ENCODE measurements around the gene BMP2.

DNA sequence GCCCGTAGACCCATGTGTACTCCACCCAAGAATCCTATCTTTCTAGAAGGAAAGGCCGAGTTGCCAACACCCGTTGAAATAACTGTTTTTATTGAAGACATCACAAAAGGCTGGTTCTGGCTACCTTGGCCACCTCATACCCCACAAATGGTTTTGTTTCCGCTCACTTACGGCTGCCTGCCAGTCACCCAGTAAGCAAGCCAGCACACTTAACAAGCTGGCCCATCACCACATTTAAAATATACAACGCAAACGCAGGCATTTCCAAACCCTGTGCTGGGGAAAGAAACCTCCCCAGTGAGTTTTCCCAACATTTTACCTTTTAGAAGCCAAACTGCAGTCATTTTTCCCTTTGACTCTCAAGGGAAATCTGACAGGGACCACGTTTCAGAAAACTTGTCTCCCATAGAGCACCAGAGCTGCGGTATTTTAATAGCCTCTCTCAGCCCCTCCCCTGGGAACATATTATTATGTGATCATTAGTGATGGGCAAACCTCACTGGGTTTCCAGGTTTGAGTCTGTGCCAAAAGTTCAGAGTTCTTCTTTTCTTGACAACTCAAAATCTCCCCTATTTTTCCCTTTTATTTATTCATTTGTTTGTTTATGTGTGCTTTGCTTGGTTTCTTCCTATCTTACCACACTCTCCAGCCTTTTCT lies 36.7 kb upstream of the BMP2 start:
- TF ChIP-seq, protein P1, sequence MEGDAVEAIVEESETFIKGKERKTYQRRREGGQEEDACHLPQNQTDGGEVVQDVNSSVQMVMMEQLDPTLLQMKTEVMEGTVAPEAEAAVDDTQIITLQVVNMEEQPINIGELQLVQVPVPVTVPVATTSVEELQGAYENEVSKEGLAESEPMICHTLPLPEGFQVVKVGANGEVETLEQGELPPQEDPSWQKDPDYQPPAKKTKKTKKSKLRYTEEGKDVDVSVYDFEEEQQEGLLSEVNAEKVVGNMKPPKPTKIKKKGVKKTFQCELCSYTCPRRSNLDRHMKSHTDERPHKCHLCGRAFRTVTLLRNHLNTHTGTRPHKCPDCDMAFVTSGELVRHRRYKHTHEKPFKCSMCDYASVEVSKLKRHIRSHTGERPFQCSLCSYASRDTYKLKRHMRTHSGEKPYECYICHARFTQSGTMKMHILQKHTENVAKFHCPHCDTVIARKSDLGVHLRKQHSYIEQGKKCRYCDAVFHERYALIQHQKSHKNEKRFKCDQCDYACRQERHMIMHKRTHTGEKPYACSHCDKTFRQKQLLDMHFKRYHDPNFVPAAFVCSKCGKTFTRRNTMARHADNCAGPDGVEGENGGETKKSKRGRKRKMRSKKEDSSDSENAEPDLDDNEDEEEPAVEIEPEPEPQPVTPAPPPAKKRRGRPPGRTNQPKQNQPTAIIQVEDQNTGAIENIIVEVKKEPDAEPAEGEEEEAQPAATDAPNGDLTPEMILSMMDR (conservative IDR thresholded peaks at IDR 0.05 in 1 of 2, IDR thresholded peaks at IDR 0.05 in 1 of 2; ENCODE audit: low read depth in 1 of 2, low read length in 2 of 2): no peak
- TF ChIP-seq EZH2 (IDR thresholded peaks at IDR 0.05; ENCODE audit: low read length, missing control alignments): no peak
